ENCODE measurements around the gene SRRM4. TPM values are rescaled to one million over a fixed set of nuclear protein-coding genes. Genes with fewer than 3 reads are reported as not detected.
"Not testable (repeated sequence)": the region's sequence is repeated elsewhere in the genome, so short reads cannot be mapped to it uniquely, and the experiment has no call there.

SRRM4 gene
- total and polyA plus RNA-seq, 2 donors (not counting 1 experiment from before 2014, with no cell fraction given): not detected

GRCh38 chr12:119025786-119026185, 44.4 kb downstream of the SRRM4 start:
- H3K36me3 ChIP-seq (ENCODE audit: control insufficient read depth, insufficient read depth, low read length): no peaks in the 10 kb centered on the region
- H3K4me2 ChIP-seq (ENCODE audit: extremely low read depth, insufficient read depth, low read length): no peak overlapping the region
- no peak overlapping the region for H2AFZ ChIP-seq (ENCODE audit: low read length)
- no peaks in the 10 kb centered on the region for H3K4me1 ChIP-seq (ENCODE audit: control insufficient read depth, extremely low read depth, insufficient read depth, low read length)
- H3K9ac ChIP-seq (ENCODE audit: insufficient read depth, low read length): no peak overlapping the region
- H3K4me3 ChIP-seq (replicated peaks in 1 of 4; ENCODE audit: control extremely low read depth in 1 of 4, insufficient read depth in 1 of 4, low read depth in 3 of 4, low read length in 4 of 4): no peak overlapping the region
- H3K27ac ChIP-seq (ENCODE audit: insufficient read depth, low read length): no peak overlapping the region
- no peaks in the 10 kb centered on the region for H4K20me1 ChIP-seq (ENCODE audit: control insufficient read depth, extremely low read depth, insufficient read depth, low read length)
- no peaks in the 10 kb centered on the region for H3K9me3 ChIP-seq (ENCODE audit: control insufficient read depth, insufficient read depth, low read depth, low read length)
- no peaks in the 10 kb centered on the region for H3K79me2 ChIP-seq (ENCODE audit: control insufficient read depth, insufficient read depth, low read length)
- no peak for TF ChIP-seq EZH2 (IDR thresholded peaks at IDR 0.05; ENCODE audit: low read length, missing control alignments)
- TF ChIP-seq, protein P1, sequence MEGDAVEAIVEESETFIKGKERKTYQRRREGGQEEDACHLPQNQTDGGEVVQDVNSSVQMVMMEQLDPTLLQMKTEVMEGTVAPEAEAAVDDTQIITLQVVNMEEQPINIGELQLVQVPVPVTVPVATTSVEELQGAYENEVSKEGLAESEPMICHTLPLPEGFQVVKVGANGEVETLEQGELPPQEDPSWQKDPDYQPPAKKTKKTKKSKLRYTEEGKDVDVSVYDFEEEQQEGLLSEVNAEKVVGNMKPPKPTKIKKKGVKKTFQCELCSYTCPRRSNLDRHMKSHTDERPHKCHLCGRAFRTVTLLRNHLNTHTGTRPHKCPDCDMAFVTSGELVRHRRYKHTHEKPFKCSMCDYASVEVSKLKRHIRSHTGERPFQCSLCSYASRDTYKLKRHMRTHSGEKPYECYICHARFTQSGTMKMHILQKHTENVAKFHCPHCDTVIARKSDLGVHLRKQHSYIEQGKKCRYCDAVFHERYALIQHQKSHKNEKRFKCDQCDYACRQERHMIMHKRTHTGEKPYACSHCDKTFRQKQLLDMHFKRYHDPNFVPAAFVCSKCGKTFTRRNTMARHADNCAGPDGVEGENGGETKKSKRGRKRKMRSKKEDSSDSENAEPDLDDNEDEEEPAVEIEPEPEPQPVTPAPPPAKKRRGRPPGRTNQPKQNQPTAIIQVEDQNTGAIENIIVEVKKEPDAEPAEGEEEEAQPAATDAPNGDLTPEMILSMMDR (conservative IDR thresholded peaks at IDR 0.05 in 1 of 2, IDR thresholded peaks at IDR 0.05 in 1 of 2; ENCODE audit: low read depth in 1 of 2, low read length in 2 of 2): no peak
- no peak for DNase-seq (ENCODE audit: low read depth in 2 of 2)
- no peaks in the 10 kb centered on the region for H3K27me3 ChIP-seq (ENCODE audit: control insufficient read depth, insufficient read depth, low read length)

- H3K4me1 ChIP-seq (ENCODE audit: control insufficient read depth, extremely low read depth, insufficient read depth, low read length); H4K20me1 ChIP-seq (ENCODE audit: control insufficient read depth, extremely low read depth, insufficient read depth, low read length); H3K79me2 ChIP-seq (ENCODE audit: control insufficient read depth, insufficient read depth, low read length); H3K9ac ChIP-seq (ENCODE audit: insufficient read depth, low read length); H3K36me3 ChIP-seq (ENCODE audit: control insufficient read depth, insufficient read depth, low read length); H3K4me2 ChIP-seq (ENCODE audit: extremely low read depth, insufficient read depth, low read length); H2AFZ ChIP-seq (ENCODE audit: low read length); H3K27ac ChIP-seq (ENCODE audit: insufficient read depth, low read length); H3K27me3 ChIP-seq (ENCODE audit: control insufficient read depth, insufficient read depth, low read length); H3K4me3 ChIP-seq (replicated peaks in 1 of 4; ENCODE audit: control extremely low read depth in 1 of 4, insufficient read depth in 1 of 4, low read depth in 3 of 4, low read length in 4 of 4); H3K9me3 ChIP-seq (ENCODE audit: control insufficient read depth, insufficient read depth, low read depth, low read length); DNase-seq (ENCODE audit: low read depth in 2 of 2): not testable (repeated sequence)
These were observed 52.0 kb downstream of the SRRM4 start for GRCh38 chr12:119033332-119033731.

DNA sequence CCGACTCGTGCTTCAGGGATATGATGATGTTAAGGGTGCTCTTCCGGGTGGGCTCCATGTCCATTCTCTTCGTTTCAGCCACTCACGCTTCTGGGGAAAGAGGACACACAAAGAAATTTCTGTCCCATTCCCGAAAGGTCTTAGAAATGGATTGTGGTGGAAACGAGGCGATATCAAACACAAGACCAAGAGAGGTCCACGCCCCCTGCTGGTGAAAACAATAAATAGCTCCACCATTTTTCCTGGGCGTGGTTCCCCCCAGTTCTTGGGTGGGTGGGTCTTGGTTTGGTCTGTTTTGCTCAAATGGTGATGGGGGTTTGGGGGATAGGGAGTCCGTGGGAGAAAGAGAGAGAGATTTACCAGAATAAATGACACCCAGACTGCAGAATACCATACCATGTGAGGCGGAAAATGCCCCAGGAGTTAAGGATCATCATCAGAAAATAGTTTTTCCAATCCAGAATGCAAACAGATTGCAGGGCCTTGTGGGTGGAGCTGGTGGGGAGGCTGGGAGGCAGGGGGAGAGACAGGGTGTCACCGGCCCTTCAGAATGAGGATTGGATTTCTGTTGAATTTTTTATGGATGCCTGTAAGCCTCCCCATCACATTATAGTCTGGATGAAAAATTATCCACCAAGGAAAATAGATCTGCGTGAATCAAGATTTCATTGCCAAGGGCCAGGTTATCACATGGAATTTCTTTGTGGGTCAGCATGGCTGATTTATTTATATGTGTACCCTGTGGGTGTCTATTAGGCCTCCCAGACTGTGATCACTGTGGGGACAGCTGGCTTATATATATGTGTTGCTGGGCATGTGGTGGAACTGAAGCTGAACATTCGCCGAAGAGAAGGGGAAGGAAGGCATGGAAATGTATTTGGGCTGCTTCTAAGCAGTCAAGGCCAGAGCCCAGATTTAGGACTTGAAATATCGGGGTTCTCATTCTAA, 55.8 kb downstream of the SRRM4 start:
- no peaks in the 10 kb centered on the region for H3K79me2 ChIP-seq (ENCODE audit: control insufficient read depth, insufficient read depth, low read length)
- no peaks in the 10 kb centered on the region for H3K36me3 ChIP-seq (ENCODE audit: control insufficient read depth, insufficient read depth, low read length)
- no peaks in the 10 kb centered on the region for H3K4me1 ChIP-seq (ENCODE audit: control insufficient read depth, extremely low read depth, insufficient read depth, low read length)
- DNase-seq (ENCODE audit: low read depth in 2 of 2): no peak
- no peaks in the 10 kb centered on the region for H3K27me3 ChIP-seq (ENCODE audit: control insufficient read depth, insufficient read depth, low read length)
- H2AFZ ChIP-seq (ENCODE audit: low read length): no peak overlapping the region
- no peak overlapping the region for H3K27ac ChIP-seq (ENCODE audit: insufficient read depth, low read length)
- H3K4me2 ChIP-seq (ENCODE audit: extremely low read depth, insufficient read depth, low read length): no peak overlapping the region
- TF ChIP-seq EZH2 (IDR thresholded peaks at IDR 0.05; ENCODE audit: low read length, missing control alignments): no peak
- TF ChIP-seq, protein P1 (conservative IDR thresholded peaks at IDR 0.05 in 1 of 2, IDR thresholded peaks at IDR 0.05 in 1 of 2; ENCODE audit: low read depth in 1 of 2, low read length in 2 of 2): peak; percentile 24 to 33
- H3K9ac ChIP-seq (ENCODE audit: insufficient read depth, low read length): no peak overlapping the region
- no peak overlapping the region for H3K4me3 ChIP-seq (replicated peaks in 1 of 4; ENCODE audit: control extremely low read depth in 1 of 4, insufficient read depth in 1 of 4, low read depth in 3 of 4, low read length in 4 of 4)
- H4K20me1 ChIP-seq (ENCODE audit: control insufficient read depth, extremely low read depth, insufficient read depth, low read length): no peaks in the 10 kb centered on the region
- no peaks in the 10 kb centered on the region for H3K9me3 ChIP-seq (ENCODE audit: control insufficient read depth, insufficient read depth, low read depth, low read length)
